CD14-positive monocyte (primary cell): ENCODE measurements around the gene GRIK5. TPM values are rescaled to one million over a fixed set of nuclear protein-coding genes. Genes with fewer than 3 reads are reported as not detected.
A peak's percentile ranks its signal among the peaks of the same experiment; 100 is the strongest.

Experiments
- DNase-seq, 3 donors: peaks; one replicate each; pipeline ENCODE4 v3.0.0-alpha.2; 2011 to 2022
- H2AFZ ChIP-seq: 2 replicates; pipeline ENCODE4 v1.6.0; 2012; ENCODE audit warnings: mild to moderate bottlenecking, low read depth, low read length, inconsistent platforms; ENCODE audit not compliant: insufficient read depth, poor library complexity, severe bottlenecking
- H3K27ac ChIP-seq, 2 donors: 1 replicate in 1 of 2; 2 replicates in 1 of 2; pipeline ENCODE4 v1.5.1; 2012 to 2013; ENCODE audit warnings: low read length in 2 of 2, control low read depth in 1 of 2, inconsistent platforms in 1 of 2, low read depth in 1 of 2, mild to moderate bottlenecking in 1 of 2
- H3K27me3 ChIP-seq, 2 donors: one replicate each; pipeline versions ENCODE4 v1.6.0 to v1.6.1; 2011 to 2013; ENCODE audit warnings: low read length in 2 of 2; ENCODE audit not compliant: control insufficient read depth in 2 of 2, insufficient read depth in 2 of 2
- H3K36me3 ChIP-seq, 2 donors: replicated peaks in 1 of 2; 1 replicate in 1 of 2; 2 replicates in 1 of 2; pipeline versions ENCODE4 v1.5.1 to v1.6.1; 2012 to 2013; ENCODE audit warnings: low read length in 2 of 2, control low read depth in 1 of 2, inconsistent platforms in 1 of 2, mild to moderate bottlenecking in 1 of 2; ENCODE audit not compliant: insufficient read depth in 2 of 2, control insufficient read depth in 1 of 2
- H3K4me1 ChIP-seq, 2 donors: 1 replicate in 1 of 2; 2 replicates in 1 of 2; pipeline versions ENCODE4 v1.5.1 to v1.6.1; 2012 to 2013; ENCODE audit warnings: low read length in 2 of 2, control low read depth in 1 of 2, inconsistent platforms in 1 of 2, mild to moderate bottlenecking in 1 of 2, moderate library complexity in 1 of 2; ENCODE audit not compliant: insufficient read depth in 2 of 2, control insufficient read depth in 1 of 2
- H3K4me2 ChIP-seq: replicated peaks from 2 replicates; pipeline ENCODE3; 2012; ENCODE audit warnings: low read length, moderate library complexity, mild to moderate bottlenecking; ENCODE audit not compliant: poor library complexity, severe bottlenecking; ENCODE audit errors: extremely low read depth
- H3K4me3 ChIP-seq, 3 experiments: fragments of 200-600 bp in 1 of 3; sonication (generic) in 1 of 3; replicated peaks in 1 of 3; 1 replicate in 2 of 3; 2 replicates in 1 of 3; pipeline ENCODE4 v1.5.1; 2011 to 2013; ENCODE audit warnings: low read length in 3 of 3, mild to moderate bottlenecking in 3 of 3, control low read depth in 2 of 3, low read depth in 2 of 3, inconsistent platforms in 1 of 3, moderate library complexity in 1 of 3
- H3K79me2 ChIP-seq: 2 replicates; pipeline ENCODE4 v1.6.0; 2012; ENCODE audit warnings: mild to moderate bottlenecking, control low read depth, inconsistent platforms, low read length, moderate library complexity; ENCODE audit not compliant: insufficient read depth
- H3K9ac ChIP-seq: 2 replicates; pipeline ENCODE4 v1.6.0; 2017; ENCODE audit warnings: low read length, mild to moderate bottlenecking; ENCODE audit not compliant: insufficient read depth, poor library complexity, severe bottlenecking
- H3K9me3 ChIP-seq, 2 donors: replicated peaks in 1 of 2; 1 replicate in 1 of 2; 2 replicates in 1 of 2; pipeline versions ENCODE4 v1.5.1 to v1.6.1; 2012 to 2013; ENCODE audit warnings: low read length in 2 of 2, control low read depth in 1 of 2; ENCODE audit not compliant: control insufficient read depth in 1 of 2, insufficient read depth in 1 of 2
- H4K20me1 ChIP-seq: 2 replicates; pipeline ENCODE4 v1.6.0; 2012; ENCODE audit warnings: mild to moderate bottlenecking, low read length, control low read depth, moderate library complexity; ENCODE audit not compliant: insufficient read depth
- H3K27ac Mint-ChIP-seq, 7 donors: one replicate each; pipeline ENCODE4 v1.8.0; 2020; ENCODE audit warnings: mild to moderate bottlenecking in 7 of 7, mixed read lengths in 7 of 7, moderate library complexity in 6 of 7, inconsistent platforms in 2 of 7
- H3K27me3 Mint-ChIP-seq, 3 donors: one replicate each; pipeline ENCODE4 v1.8.0; 2021 to 2022; ENCODE audit warnings: low read depth in 3 of 3, mild to moderate bottlenecking in 3 of 3, mixed read lengths in 3 of 3, moderate library complexity in 3 of 3, inconsistent platforms in 1 of 3
- H3K36me3 Mint-ChIP-seq, 2 donors: one replicate each; pipeline ENCODE4 v1.8.0; 2020; ENCODE audit warnings: mixed read lengths in 2 of 2, inconsistent platforms in 1 of 2, mild to moderate bottlenecking in 1 of 2
- H3K4me1 Mint-ChIP-seq: one replicate; pipeline ENCODE4 v1.8.0; 2020; ENCODE audit warnings: mild to moderate bottlenecking, mixed read lengths
- H3K4me3 Mint-ChIP-seq, 2 donors: one replicate each; pipeline ENCODE4 v1.8.0; 2020; ENCODE audit warnings: mild to moderate bottlenecking in 2 of 2, mixed read lengths in 2 of 2, moderate library complexity in 1 of 2
- H3K9me3 Mint-ChIP-seq, 7 donors: one replicate each; pipeline ENCODE4 v1.8.0; 2020 to 2022; ENCODE audit warnings: mixed read lengths in 7 of 7, mild to moderate bottlenecking in 6 of 7, moderate library complexity in 6 of 7, inconsistent platforms in 2 of 7
- CTCF ChIP-seq: fragments of 200-600 bp; IDR thresholded peaks from one replicate; pipeline ENCODE4 v1.8.0; 2022; ENCODE audit warnings: antibody characterized with exemption, mild to moderate bottlenecking
- WGBS: methylation state at CpG from one replicate; pipeline ENCODE4 v1.1.5; 2013; ENCODE audit warnings: missing lambda C conversion rate; ENCODE audit not compliant: insufficient coverage; 5-methylcytosine and 5-hydroxymethylcytosine counted together
- intact Hi-C, 2 donors: fragments of 100-400 bp; cut with micrococcal nuclease; formaldehyde crosslinking; loops; one replicate each; pipeline versions ENCODE4 v1.15.0 to v1.15.1; 2023
- polyA plus RNA-seq, 3 donors: library from polyadenylated mRNA; depleted of rRNA in 1 of 3; unstranded in 2 of 3; stranded (reverse) in 1 of 3; fragments of 300-500 nt in 2 of 3; fragments of >200 nt in 1 of 3; fragmentation: Illumina TruSeq in 2 of 3; gene quantifications; 1 replicate in 2 of 3; 2 replicates in 1 of 3; pipeline ENCODE4 v1.2.3, GENCODE V29; 2012 to 2021

The GRIK5 gene
- polyA plus RNA-seq, 3 donors: 0.12 to 0.28 TPM; not detected in 1

GRCh38 chr19:42010245-42011126 is 59.5 kb downstream of the GRIK5 start:
- Histone ChIP-seq H3K36me3 (no peaks in the 10 kb centered on the region), H3K27me3 (no peaks in the 10 kb centered on the region), H3K27ac (no peak overlapping the region), H3K9ac (no peak overlapping the region), H2AFZ (no peak overlapping the region), H3K4me3 (no peak overlapping the region), H3K4me1 (no peaks in the 10 kb centered on the region), H4K20me1 (no peaks in the 10 kb centered on the region), H3K79me2 (no peaks in the 10 kb centered on the region), H3K4me2 (no peak overlapping the region), H3K9me3 (no peaks in the 10 kb centered on the region)
- no peaks in the 10 kb centered on the region for H3K4me1 Mint-ChIP-seq
- no CpG with 5 or more reads among the region's 11 CpGs for WGBS
- intact Hi-C loops: no loop called here
- H3K36me3 Mint-ChIP-seq: no peaks in the 10 kb centered on the region
- no peak overlapping the region for H3K4me3 Mint-ChIP-seq
- H3K27ac Mint-ChIP-seq: no peak overlapping the region
- TF ChIP-seq CTCF: no peak
- DNase-seq: no peak
- H3K27me3 Mint-ChIP-seq: peaks cover 0 to 2% (median 2%) of the 10 kb centered on the region in 3 donors
- H3K9me3 Mint-ChIP-seq: no peaks in the 10 kb centered on the region

- Histone ChIP-seq H2AFZ (no peak overlapping the region), H3K27ac (no peak overlapping the region), H3K4me2 (no peak overlapping the region), H3K79me2 (no peaks in the 10 kb centered on the region), H4K20me1 (no peaks in the 10 kb centered on the region), H3K9ac (no peak overlapping the region), H3K36me3 (no peaks in the 10 kb centered on the region), H3K4me1 (no peaks in the 10 kb centered on the region), H3K4me3 (no peak overlapping the region), H3K9me3 (no peaks in the 10 kb centered on the region), H3K27me3 (no peaks in the 10 kb centered on the region)
- Mint-ChIP-seq H3K36me3 (no peaks in the 10 kb centered on the region), H3K4me1 (no peaks in the 10 kb centered on the region), H3K4me3 (no peak overlapping the region), H3K27ac (peak overlapping the region in 1 of 7 donors; percentile 25), H3K9me3 (peaks cover 0 to 1% (median 0%) of the 10 kb centered on the region in 7 donors), H3K27me3 (peaks cover 3 to 12% (median 4%) of the 10 kb centered on the region in 3 donors)
- intact Hi-C loops: no loop called here
- TF ChIP-seq CTCF: no peak
- 94% methylated on average over 3 of the region's 13 CpGs for WGBS
- DNase-seq: no peak
These were observed 63.4 kb downstream of the GRIK5 start for GRCh38 chr19:42006569-42006968.
